Measurements from ENCODE around the gene NAALADL2.

The NAALADL2 gene

DNA sequence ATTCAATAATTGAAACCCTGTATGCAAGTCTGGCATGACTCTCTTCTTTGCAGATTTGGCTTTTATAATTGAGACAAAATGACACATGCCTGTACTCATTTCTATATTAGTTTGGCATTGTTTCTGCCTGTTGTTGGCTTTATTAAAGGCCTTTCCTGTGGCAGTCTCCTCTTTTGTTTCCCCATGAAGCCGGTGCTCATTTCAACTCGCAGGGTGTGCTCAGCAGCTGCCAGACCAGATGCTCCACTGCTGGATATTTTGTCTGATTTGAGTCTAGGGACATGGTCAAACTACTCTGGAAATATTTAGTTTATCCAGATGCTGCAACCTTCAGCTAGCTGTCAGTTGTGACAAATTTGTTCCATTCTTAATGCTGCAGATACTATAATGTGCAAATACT lies 445.3 kb downstream of the NAALADL2 start:
- DNase-seq (ENCODE audit: low read depth in 2 of 2): no peak

DNA sequence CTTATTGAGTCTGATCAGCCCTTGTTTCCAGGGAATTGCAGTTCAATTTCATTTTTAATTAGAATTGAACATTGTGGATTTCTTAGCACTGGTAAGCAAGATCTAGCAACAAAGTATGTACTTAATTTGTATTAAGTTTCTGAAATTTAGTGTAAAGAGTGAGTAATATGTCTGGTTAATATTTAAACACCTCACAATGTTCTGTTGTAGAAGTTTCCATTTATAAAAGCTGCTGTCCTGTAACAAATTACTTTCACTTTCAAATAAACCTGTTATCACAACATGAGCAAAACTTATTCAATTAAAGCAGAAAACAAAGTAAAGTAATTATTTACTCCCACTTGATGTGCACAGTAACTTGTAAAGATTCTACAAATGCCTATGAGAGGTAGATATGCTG lies 448.5 kb downstream of the NAALADL2 start:
- no peak for DNase-seq (ENCODE audit: low read depth in 2 of 2)

DNA sequence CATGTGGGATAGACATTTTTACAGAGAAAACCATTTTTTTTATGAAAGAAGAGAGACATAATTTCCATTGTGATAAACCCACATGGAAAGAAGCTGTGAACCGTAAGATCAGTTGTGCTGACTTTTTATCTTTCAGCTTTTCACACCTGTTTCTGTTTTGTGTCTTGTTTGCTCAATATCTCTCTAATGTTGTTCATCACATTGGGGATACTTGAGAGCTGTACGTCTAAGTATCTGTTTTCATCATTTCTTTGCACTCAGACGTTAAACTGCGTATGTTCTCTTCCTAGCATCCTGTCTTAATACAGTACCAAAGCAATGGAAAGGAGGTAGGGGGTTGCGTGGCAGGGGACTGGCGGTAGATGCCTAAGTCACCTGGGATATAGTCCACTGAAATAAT lies 449.0 kb downstream of the NAALADL2 start:
- DNase-seq (ENCODE audit: low read depth in 2 of 2): no peak

DNA sequence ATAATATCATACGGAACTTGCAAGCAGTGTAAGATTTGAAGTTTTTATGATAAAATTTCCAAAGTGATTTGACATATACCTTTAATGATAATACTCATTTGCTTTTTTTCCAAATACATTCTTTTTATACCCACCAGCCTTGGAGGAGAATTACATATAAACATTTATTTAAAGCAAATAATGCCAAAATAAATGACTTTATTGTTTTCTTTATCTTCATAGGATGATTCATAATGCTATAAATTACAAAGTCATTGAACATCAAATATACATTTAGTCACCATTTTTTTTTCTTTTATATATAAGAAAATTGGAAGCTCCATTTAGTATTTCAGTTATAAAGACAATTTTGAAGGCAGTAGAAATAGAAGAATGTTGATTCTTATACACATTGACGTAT lies 450.9 kb downstream of the NAALADL2 start:
- no peak for DNase-seq (ENCODE audit: low read depth in 2 of 2)

DNA sequence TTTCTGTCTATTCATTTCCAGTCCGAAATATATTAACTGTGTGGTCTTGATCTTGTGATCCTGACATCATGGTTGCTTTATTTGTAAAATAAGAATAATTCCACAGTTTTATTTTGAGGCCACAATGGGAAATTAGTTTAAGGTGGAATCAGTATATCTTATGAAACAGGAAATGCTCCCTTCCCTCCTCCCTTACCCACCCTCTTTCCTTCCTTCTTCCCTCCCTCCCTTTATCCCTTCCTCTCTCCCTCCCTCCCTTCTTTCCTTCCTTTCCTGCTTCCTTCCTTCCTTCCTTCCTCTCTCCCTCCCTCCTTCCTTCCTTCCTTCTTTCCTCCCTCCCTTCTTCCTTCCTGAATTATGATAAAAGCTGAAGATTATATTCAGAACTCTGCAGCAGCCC lies 452.3 kb downstream of the NAALADL2 start:
- DNase-seq (ENCODE audit: low read depth in 2 of 2): no peak

DNA sequence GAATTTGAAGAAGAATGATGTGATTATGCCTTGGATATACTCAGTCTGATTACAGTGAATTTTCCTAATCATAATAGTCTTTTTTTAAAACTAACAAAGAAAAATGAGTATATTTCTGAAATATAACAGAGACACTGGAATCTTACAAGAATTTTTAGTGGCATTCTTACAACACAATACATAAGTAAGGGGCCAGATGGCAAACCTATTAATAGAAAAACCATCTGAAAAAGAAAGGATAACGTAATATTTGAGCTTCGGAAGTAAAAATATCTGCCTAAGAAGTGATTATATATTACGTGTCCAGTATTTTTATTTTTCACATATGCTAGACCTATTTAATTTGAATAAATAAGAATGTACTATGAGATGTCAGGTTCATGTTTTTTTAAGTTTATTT lies 452.8 kb downstream of the NAALADL2 start:
- no peak for DNase-seq (ENCODE audit: low read depth in 2 of 2)

DNA sequence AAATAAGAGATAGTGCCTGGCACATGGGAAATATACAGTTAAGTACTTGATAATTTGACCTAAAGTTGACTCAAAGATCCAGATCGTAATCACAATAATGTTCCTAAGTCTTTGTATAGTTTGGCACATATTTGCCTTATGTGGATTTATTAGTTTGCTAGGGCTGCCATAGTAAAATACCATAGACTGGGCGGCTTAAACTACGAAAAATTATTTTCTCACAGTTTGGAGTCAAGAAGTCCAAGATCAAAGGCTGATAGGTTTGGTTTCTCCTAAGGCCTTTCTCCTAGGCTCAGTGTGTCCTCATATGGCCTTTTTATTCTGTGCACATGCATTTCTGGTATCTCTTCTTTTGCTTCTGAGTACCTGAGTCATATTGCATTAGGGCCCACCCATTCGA lies 453.7 kb downstream of the NAALADL2 start:
- no peak for DNase-seq (ENCODE audit: low read depth in 2 of 2)

DNA sequence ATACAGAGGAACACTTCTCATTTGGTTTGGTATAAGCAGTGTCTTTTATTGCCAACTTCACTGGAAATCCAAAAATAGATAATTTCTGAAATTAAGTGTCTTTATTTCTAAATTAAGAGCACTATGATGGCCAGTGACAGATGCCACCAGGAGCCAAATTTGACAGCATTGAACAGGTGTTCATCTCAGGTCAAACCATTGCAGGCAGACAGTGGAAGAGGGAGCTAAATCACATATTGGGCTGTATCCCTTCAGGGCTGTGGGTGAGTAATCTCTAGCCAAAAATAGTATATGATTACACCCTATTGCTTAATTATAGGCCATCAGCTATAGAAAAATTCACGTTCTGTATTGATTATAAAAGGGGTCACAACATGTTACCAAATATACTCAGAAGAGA lies 457.7 kb downstream of the NAALADL2 start:
- no peak for DNase-seq (ENCODE audit: low read depth in 2 of 2)

DNA sequence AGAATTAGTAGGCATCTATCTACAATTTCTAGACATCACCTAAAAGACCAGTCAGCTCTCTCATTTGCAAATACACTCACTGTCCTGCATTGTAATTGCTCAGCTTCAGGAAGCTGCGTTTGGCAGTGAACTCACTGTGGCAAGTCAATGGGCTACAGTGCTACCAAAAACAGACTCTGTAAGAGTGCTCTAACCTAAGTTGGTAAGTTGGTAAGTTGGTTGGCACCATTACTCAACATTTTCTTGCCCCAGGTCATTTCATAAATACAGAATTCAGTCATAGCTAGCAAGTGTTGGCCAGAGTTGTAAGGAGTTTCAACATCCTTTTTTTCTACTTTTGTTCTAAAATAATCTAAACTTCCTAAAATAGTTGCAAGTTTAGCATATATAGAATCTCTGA lies 466.3 kb downstream of the NAALADL2 start:
- DNase-seq (ENCODE audit: low read depth in 2 of 2): no peak

DNA sequence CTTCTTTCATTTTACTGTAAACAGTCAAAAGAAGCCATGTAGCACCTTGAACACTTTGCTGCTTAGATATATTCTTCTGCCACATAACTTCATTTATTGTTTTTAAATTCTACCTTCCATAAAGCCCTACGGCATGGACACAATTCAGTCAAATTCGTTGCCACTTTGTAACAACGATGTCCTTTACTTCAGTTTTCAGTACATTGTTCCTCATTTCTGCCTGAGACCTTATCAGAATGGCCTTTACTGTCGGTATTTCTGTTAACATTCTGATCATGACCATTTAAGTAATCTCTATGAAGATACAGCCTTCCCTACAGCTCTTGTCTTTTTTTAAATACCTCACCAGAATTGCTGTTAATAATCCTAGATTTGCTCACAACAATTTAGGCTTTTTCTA lies 466.9 kb downstream of the NAALADL2 start:
- no peak for DNase-seq (ENCODE audit: low read depth in 2 of 2)

DNA sequence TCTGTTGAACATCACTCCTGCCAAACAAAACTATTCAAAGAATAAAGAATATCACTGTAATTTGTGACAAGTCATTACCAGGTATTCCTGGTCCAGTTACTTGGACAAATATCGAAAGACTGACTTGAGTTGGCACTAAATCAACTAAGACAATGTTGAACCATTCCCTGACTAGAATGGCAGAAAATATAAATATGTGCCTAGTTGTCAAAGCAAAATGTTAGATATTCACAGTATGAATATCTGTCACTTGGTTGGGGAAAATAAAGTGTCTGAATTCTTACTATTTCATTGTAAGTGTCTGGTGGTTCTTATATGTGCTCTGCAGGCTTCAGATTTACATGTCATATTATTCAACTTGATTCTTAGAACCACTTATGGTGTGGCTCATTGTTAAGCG lies 470.2 kb downstream of the NAALADL2 start:
- no peak for DNase-seq (ENCODE audit: low read depth in 2 of 2)

DNA sequence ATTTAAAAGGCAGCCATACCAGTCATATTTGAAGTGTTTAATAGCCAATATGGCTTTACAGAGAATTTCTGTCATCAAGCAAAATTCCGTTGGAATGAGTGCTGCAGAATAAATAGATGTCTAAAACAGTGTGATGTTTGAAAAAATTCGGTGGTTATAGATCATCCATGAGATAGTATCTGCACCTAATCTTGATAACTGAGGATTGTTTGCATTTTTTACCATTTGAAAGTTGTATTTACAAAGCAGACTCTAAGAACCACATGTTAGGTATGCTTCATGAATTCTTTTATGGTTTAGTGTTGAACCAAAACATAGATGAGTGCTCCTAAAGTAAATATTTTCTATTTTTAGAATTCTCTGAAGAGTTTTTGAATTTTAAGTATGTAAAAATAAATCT lies 476.1 kb downstream of the NAALADL2 start:
- peak; percentile 51 to 55 for DNase-seq (ENCODE audit: low read depth in 2 of 2)

DNA sequence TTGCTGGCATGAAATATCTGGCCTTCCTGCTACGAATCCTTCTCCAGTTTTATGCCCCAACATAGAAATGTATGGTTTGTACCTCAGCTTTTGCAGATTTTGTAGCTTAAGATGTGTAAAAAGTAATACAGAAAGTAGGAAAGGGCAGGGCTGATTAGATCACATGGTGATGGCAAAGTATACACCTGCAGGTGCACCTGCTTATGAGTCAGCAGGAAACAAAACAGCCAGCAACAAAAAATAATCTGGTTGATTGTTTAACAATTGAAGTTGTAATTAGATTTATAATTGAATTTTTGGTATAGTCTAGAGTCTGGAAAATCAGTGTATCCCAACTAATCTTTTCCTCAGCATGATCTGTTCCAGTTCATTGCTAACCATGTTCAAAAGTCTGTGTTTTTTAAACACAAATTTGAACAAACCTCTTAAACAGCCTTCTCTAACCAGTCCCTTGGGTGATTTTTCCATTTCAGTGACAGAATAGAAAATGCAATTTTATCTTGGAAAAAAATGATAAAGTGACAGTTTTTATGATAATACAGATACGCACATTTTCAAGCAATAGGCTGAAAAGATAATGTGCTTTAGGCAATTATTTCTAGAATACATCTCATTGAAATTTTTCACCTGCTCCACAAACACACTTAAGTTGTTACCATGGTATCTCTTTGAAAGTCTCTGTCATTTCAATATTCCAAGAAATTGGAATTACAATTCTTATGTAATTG lies 477.4 kb downstream of the NAALADL2 start:
- no peak for DNase-seq (ENCODE audit: low read depth in 2 of 2)

DNA sequence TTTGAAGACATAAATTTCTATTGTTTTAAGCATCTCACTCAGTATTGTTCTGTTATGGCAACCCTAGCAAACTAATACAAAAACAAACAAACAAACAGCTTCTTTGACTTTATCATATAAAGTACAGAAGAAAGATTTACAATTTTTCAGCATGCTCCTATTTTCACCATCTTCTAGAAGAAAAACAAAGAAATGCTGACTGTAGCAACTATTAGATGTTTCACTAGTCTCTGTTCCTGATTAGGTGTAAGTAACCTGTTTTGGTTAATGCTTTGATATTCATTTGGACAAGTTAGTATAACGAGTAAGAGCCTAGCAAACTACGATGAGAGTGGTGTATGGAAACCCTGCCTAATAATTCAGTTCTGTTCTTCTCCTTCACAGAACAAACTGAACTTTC lies 478.5 kb downstream of the NAALADL2 start:
- no peak for DNase-seq (ENCODE audit: low read depth in 2 of 2)

DNA sequence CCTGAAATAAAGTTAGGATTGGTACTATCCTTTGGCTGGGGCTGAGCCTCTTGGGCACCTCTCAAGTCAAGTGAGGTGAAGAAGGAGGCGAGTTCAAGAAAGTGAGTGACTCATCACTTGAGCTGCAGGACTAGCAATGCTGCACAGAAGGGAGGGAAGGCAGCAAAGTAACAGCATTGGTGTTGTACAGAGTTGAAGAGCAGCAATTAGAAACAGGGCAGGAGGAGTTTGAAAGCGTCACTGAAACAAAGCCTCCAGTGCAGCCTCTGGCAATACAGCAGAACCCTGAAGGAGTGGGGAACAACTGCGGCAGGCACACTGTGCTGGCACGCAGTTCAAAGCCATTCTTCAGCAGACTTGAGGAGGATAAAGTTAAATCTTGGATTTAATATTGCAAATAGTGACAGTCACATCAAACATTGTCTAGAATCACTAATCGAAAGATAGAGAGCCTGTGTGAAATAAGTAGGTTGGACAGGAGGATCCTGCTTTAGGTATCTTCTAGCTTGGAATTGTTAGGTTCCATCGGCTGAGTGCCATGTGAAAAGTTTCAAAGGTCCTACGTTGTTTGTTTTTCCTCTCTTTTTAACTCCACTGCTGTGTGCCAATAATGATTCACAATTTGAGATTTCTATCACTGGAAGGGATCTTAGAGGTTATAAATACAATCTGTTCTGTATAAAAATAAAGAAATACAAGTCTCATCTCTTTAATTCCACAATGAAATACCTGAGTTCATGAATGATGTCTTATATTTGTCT lies 479.8 kb downstream of the NAALADL2 start:
- peak; percentile 42 to 53 for DNase-seq (ENCODE audit: low read depth in 2 of 2)

DNA sequence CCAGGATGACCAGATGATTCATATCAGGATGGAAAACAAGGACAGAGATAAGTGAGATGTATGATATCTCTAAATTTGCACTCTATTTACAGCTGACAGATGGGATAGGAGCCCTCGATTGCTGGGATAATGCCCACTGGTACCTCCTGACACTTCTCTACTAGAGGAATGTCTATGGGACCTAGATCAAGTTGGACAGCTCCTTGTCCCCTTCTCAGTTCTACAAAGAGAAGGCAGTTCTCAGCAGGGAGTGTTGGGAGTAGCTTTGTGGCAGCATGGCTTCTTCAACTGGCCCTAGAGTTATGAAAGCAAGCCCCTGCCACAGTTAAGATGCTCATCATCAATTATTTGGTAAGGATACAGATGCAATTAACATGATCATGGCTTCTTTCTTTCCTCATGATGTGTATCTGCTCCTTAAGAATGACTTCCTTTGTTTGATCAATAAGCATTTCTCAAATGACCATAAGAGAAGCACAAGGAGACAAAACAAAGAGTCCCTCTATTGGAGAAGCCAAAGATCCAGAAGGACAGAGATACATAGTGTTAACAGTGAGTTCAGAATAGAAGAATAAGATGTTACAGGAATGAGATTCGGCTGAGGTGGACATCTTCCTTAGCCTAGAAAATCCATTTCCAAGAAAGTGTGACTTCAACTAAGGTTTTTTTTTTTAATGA lies 481.3 kb downstream of the NAALADL2 start:
- DNase-seq (ENCODE audit: low read depth in 2 of 2): no peak

DNA sequence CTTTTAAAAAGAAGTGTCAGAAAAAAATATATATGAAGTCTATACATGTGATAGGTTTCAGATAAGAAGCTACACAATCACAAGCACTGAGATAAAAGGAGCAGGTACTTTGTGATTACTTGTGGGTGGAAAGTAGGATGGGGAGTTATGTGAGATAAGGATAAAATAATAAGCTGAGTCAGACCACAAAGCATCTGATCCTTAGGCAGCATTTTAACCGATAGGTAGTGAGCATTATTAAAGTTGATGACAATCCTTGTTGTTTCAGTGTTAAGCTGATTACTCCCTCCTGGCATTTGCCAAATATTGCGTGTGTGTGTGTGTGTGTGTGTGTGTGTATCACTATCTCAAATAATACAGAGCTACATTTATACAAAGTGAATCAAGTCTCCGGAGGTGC lies 483.1 kb downstream of the NAALADL2 start:
- DNase-seq (ENCODE audit: low read depth in 2 of 2): no peak

DNA sequence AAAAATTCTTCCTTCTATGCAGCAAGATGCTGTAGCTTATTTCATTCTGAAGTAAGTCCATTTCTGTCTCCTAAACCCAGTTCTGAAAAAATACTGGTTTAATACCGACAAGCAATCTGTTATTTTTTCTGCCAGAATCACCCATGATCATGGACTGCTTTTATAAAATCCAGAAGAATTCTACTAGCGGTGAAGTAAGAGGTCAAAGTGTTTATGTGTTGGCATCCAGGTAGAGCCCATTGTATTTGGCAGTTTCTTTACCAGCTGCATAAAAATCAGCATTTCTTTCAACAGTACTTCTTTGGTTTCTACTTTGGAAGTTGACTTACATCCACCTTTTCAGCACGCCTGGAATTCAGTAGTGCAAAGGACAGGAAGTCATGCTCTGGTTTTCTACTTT lies 484.8 kb downstream of the NAALADL2 start:
- no peak for DNase-seq (ENCODE audit: low read depth in 2 of 2)

DNA sequence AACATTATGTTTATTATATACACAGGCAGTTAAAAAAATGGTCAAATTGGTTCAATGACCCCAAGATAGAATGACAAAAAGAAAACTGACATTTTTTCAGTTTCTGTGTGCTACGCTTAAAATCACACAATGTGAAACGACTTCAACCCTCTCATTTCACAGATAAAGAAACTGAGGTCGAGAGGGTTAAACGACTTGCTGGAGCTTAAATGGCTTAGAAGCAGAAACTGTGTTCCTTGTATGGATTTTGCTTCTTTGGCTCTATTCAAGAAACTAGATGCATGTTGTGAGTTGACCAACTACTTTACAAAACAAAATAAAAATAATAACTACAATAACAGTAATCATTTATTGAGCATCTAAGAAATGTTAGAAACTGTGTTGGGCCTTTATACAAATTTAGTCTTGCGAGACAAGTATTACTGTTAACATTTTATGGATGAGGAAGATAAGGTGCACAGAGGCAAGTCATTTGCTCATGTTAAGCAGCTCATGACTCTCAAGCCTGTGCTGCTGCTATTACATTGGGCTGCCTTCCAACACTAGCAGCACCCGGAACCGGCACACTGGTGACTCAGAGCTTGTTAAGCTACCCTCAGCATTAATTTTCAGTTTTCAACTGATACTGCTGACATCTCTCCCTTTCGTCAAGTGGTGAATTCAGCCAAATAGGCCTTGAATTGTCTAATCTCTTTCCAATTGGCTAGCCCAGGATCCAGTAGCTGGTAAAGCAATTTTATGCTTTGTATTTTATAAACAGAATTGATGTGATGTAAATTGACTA lies 487.6 kb downstream of the NAALADL2 start:
- DNase-seq (ENCODE audit: low read depth in 2 of 2): peak; percentile 90 to 91

DNA sequence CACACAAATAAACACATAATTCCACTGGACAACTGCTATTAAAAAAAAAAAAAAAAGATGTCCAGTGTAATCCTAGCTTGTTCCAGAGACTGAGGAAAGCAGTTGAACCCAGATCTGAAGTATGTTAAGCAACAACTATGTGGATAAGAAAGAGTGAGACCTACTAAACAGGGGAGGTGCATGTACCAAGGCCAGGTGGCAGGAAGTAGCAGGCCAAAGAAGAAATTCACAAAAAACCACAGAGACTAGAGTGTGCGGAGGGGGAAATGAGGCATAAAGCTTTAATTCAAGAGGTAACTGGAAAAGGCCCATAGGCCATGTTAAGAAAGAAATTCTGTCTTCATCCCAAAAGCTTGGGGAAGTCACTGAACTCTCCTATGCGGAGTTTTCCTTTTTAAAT lies 490.0 kb downstream of the NAALADL2 start:
- no peak for DNase-seq (ENCODE audit: low read depth in 2 of 2)

DNA sequence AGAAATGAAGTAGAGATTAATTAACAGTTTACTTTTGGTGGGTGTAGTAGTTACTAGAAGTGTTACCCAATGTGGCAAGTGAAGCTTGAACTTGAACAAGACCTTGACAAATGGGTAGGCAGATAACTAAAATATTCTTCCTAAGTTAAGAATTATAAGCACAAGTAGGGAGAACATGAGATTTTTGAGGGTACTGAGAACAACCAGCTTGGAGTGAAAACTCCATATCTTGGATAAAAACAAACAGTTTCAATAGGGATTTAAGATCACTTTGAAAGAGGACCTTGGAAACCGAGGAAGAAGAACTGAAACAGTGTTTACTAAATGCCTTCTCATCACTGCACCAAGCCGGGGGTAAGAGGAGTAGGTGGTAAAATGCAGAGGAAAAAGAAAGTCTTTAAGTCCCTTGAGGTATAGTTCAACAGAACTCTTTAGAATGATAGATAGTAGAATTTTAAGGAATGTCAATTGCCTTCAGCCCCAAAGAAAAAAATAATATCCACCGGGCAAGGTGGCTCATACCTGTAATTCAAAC lies 496.7 kb downstream of the NAALADL2 start:
- no peak for DNase-seq (ENCODE audit: low read depth in 2 of 2)

DNA sequence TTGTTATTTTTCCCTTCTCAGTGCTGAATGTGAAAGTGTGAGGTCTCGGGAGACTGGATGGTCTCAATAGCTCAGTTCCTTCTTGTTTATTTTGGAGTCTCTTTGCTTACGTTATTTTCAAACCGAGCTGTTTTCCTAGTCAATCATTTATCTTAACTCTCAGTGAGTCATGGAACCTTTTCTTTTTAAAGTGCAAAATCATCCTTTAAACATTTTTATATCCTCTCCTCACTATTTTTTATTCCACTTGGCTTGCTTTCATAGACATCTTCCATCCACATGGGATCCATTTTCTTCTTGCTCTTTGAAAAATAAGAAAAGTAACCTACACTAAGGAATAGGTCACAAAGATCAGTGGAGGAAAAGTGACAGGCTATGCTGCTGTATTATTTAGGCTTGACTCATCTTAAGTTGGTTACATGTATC lies 497.8 kb downstream of the NAALADL2 start:
- no peak for DNase-seq (ENCODE audit: low read depth in 2 of 2)
